Liver (tissue), 9 donors: ENCODE results near the gene ABHD17A. TPM values are rescaled to one million over a fixed set of nuclear protein-coding genes. Genes with fewer than 3 reads are reported as not detected.

Experiments
- DNase-seq: peaks from one replicate; pipeline ENCODE4 v3.0.0-alpha.2; 2017; ENCODE audit warnings: low spot score
- H3K27ac ChIP-seq, 2 donors: one replicate each; pipeline ENCODE4 v1.7.0; 2013; ENCODE audit warnings: inconsistent platforms in 2 of 2, low read length in 2 of 2, control low read depth in 1 of 2, low read depth in 1 of 2, mild to moderate bottlenecking in 1 of 2
- H3K27me3 ChIP-seq, 4 donors: one replicate each; pipeline versions ENCODE4 v1.6.1 to v1.7.0; 2013; ENCODE audit warnings: low read length in 3 of 4, inconsistent platforms in 1 of 4, mild to moderate bottlenecking in 1 of 4, moderate library complexity in 1 of 4; ENCODE audit not compliant: control insufficient read depth in 4 of 4, insufficient read depth in 4 of 4
- H3K36me3 ChIP-seq, 4 donors: one replicate each; pipeline versions ENCODE4 v1.6.1 to v1.7.0; 2013; ENCODE audit warnings: low read length in 3 of 4, mild to moderate bottlenecking in 3 of 4, low read depth in 1 of 4, moderate library complexity in 1 of 4; ENCODE audit not compliant: control insufficient read depth in 4 of 4, insufficient read depth in 3 of 4
- H3K4me1 ChIP-seq, 4 donors: one replicate each; pipeline versions ENCODE4 v1.6.1 to v1.7.0; 2013; ENCODE audit warnings: low read length in 3 of 4, mild to moderate bottlenecking in 3 of 4, moderate library complexity in 1 of 4; ENCODE audit not compliant: control insufficient read depth in 4 of 4, insufficient read depth in 4 of 4
- H3K4me3 ChIP-seq, 3 donors: one replicate each; pipeline versions ENCODE4 v1.6.1 to v1.7.0; 2013; ENCODE audit warnings: low read length in 3 of 3, control low read depth in 1 of 3, low read depth in 1 of 3, mild to moderate bottlenecking in 1 of 3
- H3K9ac ChIP-seq, 2 donors: one replicate each; pipeline ENCODE4 v1.7.0; 2013; ENCODE audit warnings: low read length in 2 of 2, mild to moderate bottlenecking in 2 of 2, moderate library complexity in 2 of 2, control low read depth in 1 of 2, low read depth in 1 of 2
- H3K9me3 ChIP-seq, 4 donors: one replicate each; pipeline versions ENCODE4 v1.6.1 to v1.7.0; 2013; ENCODE audit warnings: low read length in 3 of 4; ENCODE audit not compliant: control insufficient read depth in 4 of 4
- EGR1 ChIP-seq, 2 donors: IDR thresholded peaks; 2 replicates each; pipeline ENCODE4 v1.6.1; 2016 to 2018; ENCODE audit warnings: antibody characterized with exemption in 2 of 2, low read depth in 2 of 2
- FOXA1 ChIP-seq: IDR thresholded peaks from 2 replicates; pipeline ENCODE4 v1.6.1; 2016; ENCODE audit warnings: antibody characterized with exemption
- FOXA2 ChIP-seq: IDR thresholded peaks from 2 replicates; pipeline ENCODE4 v1.6.1; 2016; ENCODE audit warnings: antibody characterized with exemption
- GABPA ChIP-seq, 2 donors: IDR thresholded peaks in 1 of 2; conservative IDR thresholded peaks in 1 of 2; 2 replicates each; pipeline ENCODE4 v1.6.1; 2016; ENCODE audit warnings: antibody characterized with exemption in 2 of 2, mild to moderate bottlenecking in 1 of 2, moderate library complexity in 1 of 2
- HNF4A ChIP-seq, 2 donors: conservative IDR thresholded peaks; 2 replicates each; pipeline ENCODE4 v1.6.1; 2016; ENCODE audit warnings: antibody characterized with exemption in 2 of 2, mild to moderate bottlenecking in 2 of 2
- HNF4G ChIP-seq: IDR thresholded peaks from 2 replicates; pipeline ENCODE4 v1.6.1; 2016; ENCODE audit warnings: antibody characterized with exemption
- JUND ChIP-seq, 2 donors: IDR thresholded peaks; 2 replicates each; pipeline ENCODE4 v1.6.1; 2016; ENCODE audit warnings: antibody characterized with exemption in 2 of 2
- NR2F2 ChIP-seq: IDR thresholded peaks from 2 replicates; pipeline ENCODE4 v1.6.1; 2016; ENCODE audit warnings: antibody characterized with exemption
- RXRA ChIP-seq, 2 donors: IDR thresholded peaks; 2 replicates each; pipeline ENCODE4 v1.6.1; 2017 to 2018; ENCODE audit warnings: antibody characterized with exemption in 2 of 2, mild to moderate bottlenecking in 1 of 2
- SP1 ChIP-seq: IDR thresholded peaks from 2 replicates; pipeline ENCODE4 v1.6.1; 2018; ENCODE audit warnings: antibody characterized with exemption, mild to moderate bottlenecking
- TAF1 ChIP-seq: conservative IDR thresholded peaks from 2 replicates; pipeline ENCODE4 v1.6.1; 2016; ENCODE audit warnings: antibody characterized with exemption, mild to moderate bottlenecking
- YY1 ChIP-seq: IDR thresholded peaks from 2 replicates; pipeline ENCODE4 v1.6.1; 2016; ENCODE audit warnings: antibody characterized with exemption, mild to moderate bottlenecking
- WGBS: extraction: QIAGEN DNeasy Blood & Tissue Kit; methylation state at CpG from one replicate; pipeline ENCODE4 v1.1.7; 2013; 5-methylcytosine and 5-hydroxymethylcytosine counted together
- polyA plus RNA-seq, 2 donors: library from polyadenylated mRNA; stranded (reverse) in 1 of 2; unstranded in 1 of 2; fragments of 200-250 nt in 1 of 2; fragments of >200 nt in 1 of 2; fragmentation: Nextera tagmentation in 1 of 2; extraction: Ambion mirVana in 1 of 2; gene quantifications; one replicate each; pipeline versions ENCODE4 v1.2.1 to v1.2.3, GENCODE V29; 2013 to 2015
- total RNA-seq, 2 donors: library from RNA; depleted of rRNA; stranded (reverse); fragments of >200 nt; gene quantifications; one replicate each; pipeline ENCODE4 v1.2.3, GENCODE V29; 2014
- TF ChIP-seq, protein P1 (sequence below): fragments of 150-350 bp; IDR thresholded peaks from 2 replicates; pipeline ENCODE4 v1.5.1; 2017; ENCODE audit warnings: improper control_type of control experiment, low read depth, low read length; ENCODE audit not compliant: missing input control
- TF ChIP-seq, protein P2 (sequence below): IDR thresholded peaks from 2 replicates; pipeline ENCODE4 v1.6.1; 2016; ENCODE audit warnings: antibody characterized with exemption, mild to moderate bottlenecking
- TF ChIP-seq, protein P3 (sequence below): IDR thresholded peaks from 2 replicates; pipeline ENCODE4 v1.6.1; 2016; ENCODE audit warnings: antibody characterized with exemption
- TF ChIP-seq, protein P4 (sequence below): IDR thresholded peaks from 2 replicates; pipeline ENCODE4 v1.6.1; 2016; ENCODE audit warnings: antibody characterized with exemption
- donor health status: healthy.
- donor health status: healthy.
- donor health status: healthy.
- donor health status: healthy.
- donor health status: healthy.

Gene ABHD17A
- total and polyA plus RNA-seq, 4 donors: 8.1 to 30.2 (median 27.0) TPM

DNA sequence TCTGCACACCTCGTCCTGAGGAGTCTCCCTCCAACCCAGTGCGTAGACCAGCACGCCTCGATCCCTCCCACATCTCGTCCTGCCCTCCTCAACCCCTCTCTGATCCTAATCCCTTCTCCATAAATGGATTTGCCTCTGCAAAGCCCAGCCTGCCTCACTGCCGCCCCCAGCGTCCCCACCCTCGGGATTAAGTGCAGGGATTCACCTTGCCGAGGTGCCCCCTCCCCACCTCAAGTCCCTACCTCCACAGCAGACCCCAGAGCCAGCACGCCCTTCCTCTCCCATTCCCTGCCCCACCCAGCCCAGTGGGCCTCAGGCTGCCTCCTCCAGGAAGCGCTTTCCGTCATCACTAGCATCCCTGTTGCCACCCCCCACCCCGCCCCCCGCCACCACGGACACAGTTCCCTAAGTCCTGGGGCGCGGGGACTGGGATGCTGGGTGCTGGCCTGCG lies 25.9 kb downstream of the ABHD17A start:
- Histone ChIP-seq H3K27me3 (no peaks in the 10 kb centered on the region), H3K9me3 (no peaks in the 10 kb centered on the region), H3K36me3 (no peaks in the 10 kb centered on the region), H3K9ac (no peak overlapping the region), H3K27ac (peak overlapping the region; percentile 32 to 89), H3K4me3 (no peak overlapping the region), H3K4me1 (peaks cover 41 to 71% (median 53%) of the 10 kb centered on the region in 4 donors)
- WGBS: 63% methylated on average over 18 of the region's 18 CpGs
- no peak for DNase-seq
- TF ChIP-seq SP1: no peak
- no peak for TF ChIP-seq TAF1
- TF ChIP-seq, protein P1, sequence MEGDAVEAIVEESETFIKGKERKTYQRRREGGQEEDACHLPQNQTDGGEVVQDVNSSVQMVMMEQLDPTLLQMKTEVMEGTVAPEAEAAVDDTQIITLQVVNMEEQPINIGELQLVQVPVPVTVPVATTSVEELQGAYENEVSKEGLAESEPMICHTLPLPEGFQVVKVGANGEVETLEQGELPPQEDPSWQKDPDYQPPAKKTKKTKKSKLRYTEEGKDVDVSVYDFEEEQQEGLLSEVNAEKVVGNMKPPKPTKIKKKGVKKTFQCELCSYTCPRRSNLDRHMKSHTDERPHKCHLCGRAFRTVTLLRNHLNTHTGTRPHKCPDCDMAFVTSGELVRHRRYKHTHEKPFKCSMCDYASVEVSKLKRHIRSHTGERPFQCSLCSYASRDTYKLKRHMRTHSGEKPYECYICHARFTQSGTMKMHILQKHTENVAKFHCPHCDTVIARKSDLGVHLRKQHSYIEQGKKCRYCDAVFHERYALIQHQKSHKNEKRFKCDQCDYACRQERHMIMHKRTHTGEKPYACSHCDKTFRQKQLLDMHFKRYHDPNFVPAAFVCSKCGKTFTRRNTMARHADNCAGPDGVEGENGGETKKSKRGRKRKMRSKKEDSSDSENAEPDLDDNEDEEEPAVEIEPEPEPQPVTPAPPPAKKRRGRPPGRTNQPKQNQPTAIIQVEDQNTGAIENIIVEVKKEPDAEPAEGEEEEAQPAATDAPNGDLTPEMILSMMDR: no peak
- TF ChIP-seq EGR1 (IDR thresholded peaks at IDR 0.05; ENCODE audit: low read depth in 2 of 2): no peak
- no peak for TF ChIP-seq NR2F2
- no peak for TF ChIP-seq YY1
- TF ChIP-seq RXRA (IDR thresholded peaks at IDR 0.05): no peak
- TF ChIP-seq JUND (IDR thresholded peaks at IDR 0.05): no peak
- TF ChIP-seq GABPA (IDR thresholded peaks at IDR 0.05 in 1 of 2, conservative IDR thresholded peaks at IDR 0.05 in 1 of 2): no peak
- no peak for TF ChIP-seq HNF4G
- TF ChIP-seq FOXA1: no peak
- TF ChIP-seq, protein P2, sequence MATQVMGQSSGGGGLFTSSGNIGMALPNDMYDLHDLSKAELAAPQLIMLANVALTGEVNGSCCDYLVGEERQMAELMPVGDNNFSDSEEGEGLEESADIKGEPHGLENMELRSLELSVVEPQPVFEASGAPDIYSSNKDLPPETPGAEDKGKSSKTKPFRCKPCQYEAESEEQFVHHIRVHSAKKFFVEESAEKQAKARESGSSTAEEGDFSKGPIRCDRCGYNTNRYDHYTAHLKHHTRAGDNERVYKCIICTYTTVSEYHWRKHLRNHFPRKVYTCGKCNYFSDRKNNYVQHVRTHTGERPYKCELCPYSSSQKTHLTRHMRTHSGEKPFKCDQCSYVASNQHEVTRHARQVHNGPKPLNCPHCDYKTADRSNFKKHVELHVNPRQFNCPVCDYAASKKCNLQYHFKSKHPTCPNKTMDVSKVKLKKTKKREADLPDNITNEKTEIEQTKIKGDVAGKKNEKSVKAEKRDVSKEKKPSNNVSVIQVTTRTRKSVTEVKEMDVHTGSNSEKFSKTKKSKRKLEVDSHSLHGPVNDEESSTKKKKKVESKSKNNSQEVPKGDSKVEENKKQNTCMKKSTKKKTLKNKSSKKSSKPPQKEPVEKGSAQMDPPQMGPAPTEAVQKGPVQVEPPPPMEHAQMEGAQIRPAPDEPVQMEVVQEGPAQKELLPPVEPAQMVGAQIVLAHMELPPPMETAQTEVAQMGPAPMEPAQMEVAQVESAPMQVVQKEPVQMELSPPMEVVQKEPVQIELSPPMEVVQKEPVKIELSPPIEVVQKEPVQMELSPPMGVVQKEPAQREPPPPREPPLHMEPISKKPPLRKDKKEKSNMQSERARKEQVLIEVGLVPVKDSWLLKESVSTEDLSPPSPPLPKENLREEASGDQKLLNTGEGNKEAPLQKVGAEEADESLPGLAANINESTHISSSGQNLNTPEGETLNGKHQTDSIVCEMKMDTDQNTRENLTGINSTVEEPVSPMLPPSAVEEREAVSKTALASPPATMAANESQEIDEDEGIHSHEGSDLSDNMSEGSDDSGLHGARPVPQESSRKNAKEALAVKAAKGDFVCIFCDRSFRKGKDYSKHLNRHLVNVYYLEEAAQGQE: no peak
- TF ChIP-seq FOXA2: no peak
- TF ChIP-seq, protein P3, sequence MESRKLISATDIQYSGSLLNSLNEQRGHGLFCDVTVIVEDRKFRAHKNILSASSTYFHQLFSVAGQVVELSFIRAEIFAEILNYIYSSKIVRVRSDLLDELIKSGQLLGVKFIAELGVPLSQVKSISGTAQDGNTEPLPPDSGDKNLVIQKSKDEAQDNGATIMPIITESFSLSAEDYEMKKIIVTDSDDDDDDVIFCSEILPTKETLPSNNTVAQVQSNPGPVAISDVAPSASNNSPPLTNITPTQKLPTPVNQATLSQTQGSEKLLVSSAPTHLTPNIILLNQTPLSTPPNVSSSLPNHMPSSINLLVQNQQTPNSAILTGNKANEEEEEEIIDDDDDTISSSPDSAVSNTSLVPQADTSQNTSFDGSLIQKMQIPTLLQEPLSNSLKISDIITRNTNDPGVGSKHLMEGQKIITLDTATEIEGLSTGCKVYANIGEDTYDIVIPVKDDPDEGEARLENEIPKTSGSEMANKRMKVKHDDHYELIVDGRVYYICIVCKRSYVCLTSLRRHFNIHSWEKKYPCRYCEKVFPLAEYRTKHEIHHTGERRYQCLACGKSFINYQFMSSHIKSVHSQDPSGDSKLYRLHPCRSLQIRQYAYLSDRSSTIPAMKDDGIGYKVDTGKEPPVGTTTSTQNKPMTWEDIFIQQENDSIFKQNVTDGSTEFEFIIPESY: no peak
- no peak for TF ChIP-seq HNF4A (conservative IDR thresholded peaks at IDR 0.05)
- TF ChIP-seq, protein P4, sequence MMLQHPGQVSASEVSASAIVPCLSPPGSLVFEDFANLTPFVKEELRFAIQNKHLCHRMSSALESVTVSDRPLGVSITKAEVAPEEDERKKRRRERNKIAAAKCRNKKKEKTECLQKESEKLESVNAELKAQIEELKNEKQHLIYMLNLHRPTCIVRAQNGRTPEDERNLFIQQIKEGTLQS: no peak
